ENCODE results near the gene SLC24A3. TPM values are rescaled to one million over a fixed set of nuclear protein-coding genes. Genes with fewer than 3 reads are reported as not detected.

Gene SLC24A3
- total RNA-seq: 0.10 TPM in 2 of 3 replicates, not detected in the other
- long read RNA-seq: 0 reads

GRCh38 chr20:19212469-19212815, at the start of gene SLC24A3:
SLC24A3 (plus strand) TSS chr20:19212642.
- Mint-ChIP-seq H3K4me1 (ENCODE audit: low read depth) (peaks cover 3% of the 10 kb centered on the region), H3K9me3 (ENCODE audit: low read depth) (no peaks in the 10 kb centered on the region), H3K36me3 (ENCODE audit: low read depth) (no peaks in the 10 kb centered on the region), H3K27me3 (ENCODE audit: low read depth) (peaks cover 60% of the 10 kb centered on the region), H3K27ac (ENCODE audit: unreplicated experiment) (no peak within 1 kb of the TSS), H3K4me3 (ENCODE audit: unreplicated experiment) (peak within 1 kb of the TSS; percentile 35)
- no peak for TF ChIP-seq CTCF (IDR thresholded peaks at IDR 0.05)
- DNase-seq (ENCODE audit: low spot score): no peak

- Mint-ChIP-seq H3K27ac (ENCODE audit: unreplicated experiment) (no peak overlapping the region), H3K4me1 (ENCODE audit: low read depth) (no peaks in the 10 kb centered on the region), H3K36me3 (ENCODE audit: low read depth) (no peaks in the 10 kb centered on the region), H3K9me3 (ENCODE audit: low read depth) (peaks cover 32% of the 10 kb centered on the region), H3K27me3 (ENCODE audit: low read depth) (peaks cover 2% of the 10 kb centered on the region), H3K4me3 (ENCODE audit: unreplicated experiment) (no peak overlapping the region)
- no peak for TF ChIP-seq CTCF (IDR thresholded peaks at IDR 0.05)
- no peak for DNase-seq (ENCODE audit: low spot score)
Measured at GRCh38 chr20:19170148-19170547, 42.3 kb upstream of the SLC24A3 start.

GRCh38 chr20:19172637-19173036, 39.8 kb upstream of the SLC24A3 start:
- Mint-ChIP-seq H3K27me3 (ENCODE audit: low read depth) (peaks cover 4% of the 10 kb centered on the region), H3K4me1 (ENCODE audit: low read depth) (no peaks in the 10 kb centered on the region), H3K27ac (ENCODE audit: unreplicated experiment) (no peak overlapping the region), H3K9me3 (ENCODE audit: low read depth) (peaks cover 27% of the 10 kb centered on the region), H3K4me3 (ENCODE audit: unreplicated experiment) (no peak overlapping the region), H3K36me3 (ENCODE audit: low read depth) (no peaks in the 10 kb centered on the region)
- no peak for DNase-seq (ENCODE audit: low spot score)
- no peak for TF ChIP-seq CTCF (IDR thresholded peaks at IDR 0.05)

- Mint-ChIP-seq H3K4me3 (ENCODE audit: unreplicated experiment) (no peak overlapping the region), H3K9me3 (ENCODE audit: low read depth) (peaks cover 7% of the 10 kb centered on the region), H3K4me1 (ENCODE audit: low read depth) (no peaks in the 10 kb centered on the region), H3K27ac (ENCODE audit: unreplicated experiment) (no peak overlapping the region), H3K36me3 (ENCODE audit: low read depth) (no peaks in the 10 kb centered on the region), H3K27me3 (ENCODE audit: low read depth) (peaks cover 4% of the 10 kb centered on the region)
- DNase-seq (ENCODE audit: low spot score): no peak
- TF ChIP-seq CTCF (IDR thresholded peaks at IDR 0.05): no peak
Measured at GRCh38 chr20:19176470-19177052, 35.9 kb upstream of the SLC24A3 start.

GRCh38 chr20:19181552-19181951, 30.9 kb upstream of the SLC24A3 start:
- Mint-ChIP-seq H3K27ac (ENCODE audit: unreplicated experiment) (no peak overlapping the region), H3K36me3 (ENCODE audit: low read depth) (no peaks in the 10 kb centered on the region), H3K9me3 (ENCODE audit: low read depth) (peaks cover 3% of the 10 kb centered on the region), H3K4me1 (ENCODE audit: low read depth) (no peaks in the 10 kb centered on the region), H3K4me3 (ENCODE audit: unreplicated experiment) (no peak overlapping the region), H3K27me3 (ENCODE audit: low read depth) (no peaks in the 10 kb centered on the region)
- DNase-seq (ENCODE audit: low spot score): no peak
- TF ChIP-seq CTCF (IDR thresholded peaks at IDR 0.05): no peak

All from chondrocyte (in vitro differentiated cells).